RWPE1 (cell line): Measurements from ENCODE around the gene ENOX1.
A peak's percentile ranks its signal among the peaks of the same experiment; 100 is the strongest.

Experiments
- CTCF ChIA-PET: fragments of 350-600 bp; sonication (Branson Sonifier 250); formaldehyde crosslinking; extraction: SDS; loops from one replicate; lab custom pipeline; 2021; lab: Yijun Ruan, JAX
- POLR2A ChIA-PET: fragments of 400-600 bp; formaldehyde crosslinking; extraction: SDS; loops from one replicate; lab custom pipeline; 2020; ENCODE audit warnings: antibody characterized with exemption; ENCODE audit not compliant: low non-redundant PET; lab: Yijun Ruan, JAX
- DNase-seq: peaks from one replicate; pipeline ENCODE4 v3.0.0; 2012; ENCODE audit warnings: low spot score
- H3K27ac ChIP-seq: fragments of 450-650 bp; 2 replicates; pipeline ENCODE4 v1.5.1; 2017
- TF ChIP-seq, protein P1 (sequence below): fragments of 450-650 bp; conservative IDR thresholded peaks from 2 replicates; pipeline ENCODE4 v1.5.1; 2017; ENCODE audit warnings: low read depth, mild to moderate bottlenecking

The ENOX1 gene

GRCh38 chr13:43271152-43271551 is 515.6 kb downstream of the ENOX1 start:
- TF ChIP-seq, protein P1, sequence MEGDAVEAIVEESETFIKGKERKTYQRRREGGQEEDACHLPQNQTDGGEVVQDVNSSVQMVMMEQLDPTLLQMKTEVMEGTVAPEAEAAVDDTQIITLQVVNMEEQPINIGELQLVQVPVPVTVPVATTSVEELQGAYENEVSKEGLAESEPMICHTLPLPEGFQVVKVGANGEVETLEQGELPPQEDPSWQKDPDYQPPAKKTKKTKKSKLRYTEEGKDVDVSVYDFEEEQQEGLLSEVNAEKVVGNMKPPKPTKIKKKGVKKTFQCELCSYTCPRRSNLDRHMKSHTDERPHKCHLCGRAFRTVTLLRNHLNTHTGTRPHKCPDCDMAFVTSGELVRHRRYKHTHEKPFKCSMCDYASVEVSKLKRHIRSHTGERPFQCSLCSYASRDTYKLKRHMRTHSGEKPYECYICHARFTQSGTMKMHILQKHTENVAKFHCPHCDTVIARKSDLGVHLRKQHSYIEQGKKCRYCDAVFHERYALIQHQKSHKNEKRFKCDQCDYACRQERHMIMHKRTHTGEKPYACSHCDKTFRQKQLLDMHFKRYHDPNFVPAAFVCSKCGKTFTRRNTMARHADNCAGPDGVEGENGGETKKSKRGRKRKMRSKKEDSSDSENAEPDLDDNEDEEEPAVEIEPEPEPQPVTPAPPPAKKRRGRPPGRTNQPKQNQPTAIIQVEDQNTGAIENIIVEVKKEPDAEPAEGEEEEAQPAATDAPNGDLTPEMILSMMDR: no peak
- POLR2A ChIA-PET: no interaction called here
- DNase-seq: no peak
- CTCF ChIA-PET: interaction anchor here (0.6 kb wide), 1 partner anchor 175 kb away, joined by 3 read pairs; no protein-coding TSS in a partner anchor
- no peak overlapping the region for H3K27ac ChIP-seq

DNA sequence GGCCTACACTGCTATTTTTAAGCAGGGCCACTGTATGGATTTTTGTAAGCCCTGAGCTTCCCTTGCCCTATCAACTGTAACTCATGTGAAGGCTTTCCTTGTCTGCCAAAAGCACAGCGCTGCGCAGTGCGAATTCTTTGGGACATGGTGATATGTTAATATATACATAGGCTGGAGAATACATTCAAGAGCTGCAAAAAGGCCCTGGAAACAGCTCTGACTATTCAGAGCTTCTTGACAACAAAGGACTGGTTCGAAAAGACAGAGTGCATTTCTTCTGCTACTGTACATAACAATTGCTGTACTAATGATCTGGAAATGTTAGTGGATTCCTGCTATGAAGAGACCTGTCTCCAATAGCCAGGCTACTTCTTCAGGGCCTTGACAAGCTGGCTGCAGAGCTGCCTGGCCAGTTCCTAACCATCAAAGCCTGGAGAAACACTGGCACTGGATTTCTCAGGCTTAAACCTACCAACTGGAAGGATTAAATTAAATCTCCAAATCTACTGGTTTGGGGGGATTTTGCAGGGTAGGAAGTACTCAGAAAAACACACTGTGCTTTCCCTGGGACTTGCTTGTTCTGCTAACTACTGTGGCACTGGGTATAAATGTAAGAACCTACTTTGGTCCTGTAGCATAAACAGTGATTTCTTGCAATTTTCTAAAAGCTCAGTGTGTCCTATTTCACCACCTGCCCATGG is 516.5 kb downstream of the ENOX1 start:
- POLR2A ChIA-PET: no interaction called here
- no peak for DNase-seq
- TF ChIP-seq, protein P1: no peak
- H3K27ac ChIP-seq: no peak overlapping the region
- CTCF ChIA-PET: interaction anchor here (0.5 to 0.6 kb wide), 2 partner anchors 14 to 174 kb away, joined by 3 read pairs; no protein-coding TSS in a partner anchor

DNA sequence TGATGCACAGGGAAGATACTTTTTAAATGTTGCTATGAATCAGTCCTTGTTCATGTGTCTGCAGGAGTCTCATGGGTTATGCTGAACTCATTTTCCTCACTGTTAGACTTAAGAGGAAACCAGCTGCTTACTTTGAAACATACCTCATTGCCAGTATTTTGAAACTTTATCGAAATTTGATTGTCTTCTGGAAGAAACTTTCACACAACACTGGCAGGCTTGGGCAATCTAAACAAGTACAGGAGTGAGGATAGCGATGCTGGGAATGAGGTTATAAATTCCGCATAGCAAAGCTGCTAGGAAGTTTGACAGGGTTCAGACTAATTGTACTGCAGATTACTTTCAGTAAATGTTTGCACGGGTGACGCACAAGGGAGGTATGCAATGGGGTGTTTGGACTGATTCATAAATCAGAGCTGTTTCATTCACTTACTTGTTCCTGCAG is 517.7 kb downstream of the ENOX1 start:
- POLR2A ChIA-PET: no interaction called here
- DNase-seq: peak; percentile 89
- no peak overlapping the region; the same call in 1 of the 2 replicates for H3K27ac ChIP-seq
- CTCF ChIA-PET: interaction anchor here (1.2 kb wide), 1 partner anchor 11 kb away, joined by 3 read pairs; no protein-coding TSS in a partner anchor
- TF ChIP-seq, protein P1: no peak

DNA sequence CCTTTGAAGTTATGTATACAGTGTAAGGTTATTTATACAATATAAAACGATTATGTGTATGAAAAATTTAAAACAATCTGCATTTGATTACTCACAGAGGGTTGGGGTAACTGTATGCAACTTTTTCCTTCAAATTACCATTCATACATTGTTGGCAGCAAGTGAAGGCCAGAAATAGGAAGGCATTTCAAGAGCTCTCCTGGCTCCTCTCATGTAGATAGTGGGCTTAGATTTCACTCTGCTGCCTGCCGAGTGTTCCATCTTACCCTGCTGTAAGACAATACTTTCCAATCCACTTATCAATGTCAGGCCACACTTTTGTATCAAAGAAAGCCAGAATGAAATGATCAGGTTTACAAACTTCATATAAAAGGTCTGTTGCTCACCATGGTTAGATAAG is 518.1 kb downstream of the ENOX1 start:
- H3K27ac ChIP-seq: no peak overlapping the region; the same call in 1 of the 2 replicates
- TF ChIP-seq, protein P1: no peak
- ChIA-PET CTCF (interaction anchor here (1.2 kb wide), 1 partner anchor 10 kb away, joined by 3 read pairs; no protein-coding TSS in a partner anchor), POLR2A (no interaction called here)
- DNase-seq: no peak

GRCh38 chr13:43267916-43268315 is 518.9 kb downstream of the ENOX1 start:
- H3K27ac ChIP-seq: no peak overlapping the region; the same call in 1 of the 2 replicates
- CTCF ChIA-PET: no interaction called here
- no peak for DNase-seq
- POLR2A ChIA-PET: no interaction called here
- TF ChIP-seq, protein P1: no peak

GRCh38 chr13:43266936-43267615 is 519.7 kb downstream of the ENOX1 start:
- DNase-seq: no peak
- CTCF ChIA-PET: interaction anchor here (0.6 kb wide), 1 partner anchor 43 kb away, joined by 3 read pairs; no protein-coding TSS in a partner anchor
- H3K27ac ChIP-seq: peak overlapping the region; percentile 56
- TF ChIP-seq, protein P1: no peak
- POLR2A ChIA-PET: no interaction called here
